A549 (cell line): ENCODE measurements around the gene FXYD7. TPM values are rescaled to one million over a fixed set of nuclear protein-coding genes. Genes with fewer than 3 reads are reported as not detected.

ENCODE experiments used
- ATAC-seq, 2 experiments: fragments of 200-7000 bp in 1 of 2; fragments of >200 bp in 1 of 2; cut with Nextera tagmentation in 1 of 2; cut with Tn5 transposase in 1 of 2; 3 replicates each; pipeline versions ENCODE4 v1.8.0 to v1.9.1; 2018 to 2020; ENCODE audit warnings: mild to moderate bottlenecking in 1 of 2, moderate library complexity in 1 of 2
- CTCF ChIA-PET: fragments of 300-600 bp; sonication (Branson Sonifier 250); formaldehyde crosslinking; extraction: SDS; loops from one replicate; lab custom pipeline; 2021; ENCODE audit warnings: antibody characterized with exemption, inconsistent platforms; lab: Yijun Ruan, JAX
- POLR2A ChIA-PET: fragments of 350-600 bp; formaldehyde crosslinking; extraction: SDS; loops from one replicate; lab custom pipeline; 2021; ENCODE audit warnings: antibody characterized with exemption, inconsistent platforms; lab: Yijun Ruan, JAX
- DNase-seq, 2 experiments: peaks; one replicate each; pipeline versions ENCODE4 v3.0.0 to v3.0.0-alpha.2; 2011 to 2016; ENCODE audit warnings: low read depth in 1 of 2, low spot score in 1 of 2
- FAIRE-seq: peaks from 2 replicates; lab custom pipeline; 2011; peaks lifted over from hg19 to GRCh38; lab: Jason Lieb, UNC
- H3K27ac ChIP-seq, 2 experiments: fragments of >200 bp; sonication (Bioruptor Twin); formaldehyde crosslinking; 3 replicates each; pipeline ENCODE4 v1.5.1; 2016 to 2017
- H3K4me1 ChIP-seq: fragments of >200 bp; sonication (Bioruptor Twin); formaldehyde crosslinking; 3 replicates; pipeline ENCODE4 v1.6.1; 2016
- H3K4me2 ChIP-seq: fragments of >200 bp; sonication (Bioruptor Twin); formaldehyde crosslinking; 3 replicates; pipeline ENCODE4 v1.6.1; 2016
- H3K4me3 ChIP-seq: fragments of >200 bp; sonication (Bioruptor Twin); formaldehyde crosslinking; 3 replicates; pipeline ENCODE4 v1.5.1; 2016
- H3K9me3 ChIP-seq: fragments of >200 bp; sonication (Bioruptor Twin); formaldehyde crosslinking; 3 replicates; pipeline ENCODE4 v1.6.1; 2016
- CBX8 ChIP-seq: fragments of 200-600 bp; sonication (generic); IDR thresholded peaks from 2 replicates; pipeline ENCODE4 v1.6.1; 2016
- CEBPB ChIP-seq, 2 experiments: fragments of >200 bp in 1 of 2; sonication (Bioruptor Twin) in 1 of 2; formaldehyde crosslinking in 1 of 2; IDR thresholded peaks; 2 replicates each; pipeline ENCODE4 v1.6.1; 2012 to 2016
- ESRRA ChIP-seq: fragments of 150-350 bp; IDR thresholded peaks from 2 replicates; pipeline ENCODE4 v1.6.1; 2014; ENCODE audit warnings: mild to moderate bottlenecking, low read length, borderline replicate concordance
- HOXA7 ChIP-seq: fragments of 250-450 bp; sonication (Bioruptor Pico); IDR thresholded peaks from 2 replicates; pipeline ENCODE4 v1.5.0; 2020; ENCODE audit warnings: mild to moderate bottlenecking, moderate library complexity
- JUN ChIP-seq, 2 experiments: fragments of >200 bp; sonication (Bioruptor Twin); formaldehyde crosslinking; IDR thresholded peaks; 2 replicates in 1 of 2; 3 replicates in 1 of 2; pipeline ENCODE4 v1.6.1; 2016 to 2017
- JUNB ChIP-seq: fragments of >200 bp; sonication (Bioruptor Twin); formaldehyde crosslinking; IDR thresholded peaks from 2 replicates; pipeline ENCODE4 v1.6.1; 2016
- KDM1A ChIP-seq: fragments of 200-600 bp; sonication (generic); IDR thresholded peaks from 2 replicates; pipeline ENCODE4 v1.6.1; 2016; ENCODE audit warnings: low read depth, mild to moderate bottlenecking
- NPAS2 ChIP-seq: fragments of 250-450 bp; sonication (Bioruptor Pico); IDR thresholded peaks from 2 replicates; pipeline ENCODE4 v1.8.0; 2022; ENCODE audit warnings: mild to moderate bottlenecking, moderate library complexity, borderline replicate concordance
- PHF8 ChIP-seq: fragments of 200-600 bp; sonication (generic); IDR thresholded peaks from 2 replicates; pipeline ENCODE4 v1.6.1; 2016; ENCODE audit warnings: low read depth, mild to moderate bottlenecking, antibody characterized with exemption, moderate library complexity, borderline replicate concordance
- POLR2A ChIP-seq: IDR thresholded peaks from 2 replicates; pipeline ENCODE4 v1.6.1; 2012; ENCODE audit warnings: mild to moderate bottlenecking, low read length
- POLR2AphosphoS2 ChIP-seq: conservative IDR thresholded peaks from 2 replicates; pipeline ENCODE4 v1.6.1; 2012; ENCODE audit warnings: low read length, improper control_type of control experiment, inconsistent platforms
- RAD21 ChIP-seq, 2 experiments: fragments of >200 bp in 1 of 2; sonication (Bioruptor Twin) in 1 of 2; formaldehyde crosslinking in 1 of 2; IDR thresholded peaks in 1 of 2; conservative IDR thresholded peaks in 1 of 2; 2 replicates in 1 of 2; 3 replicates in 1 of 2; pipeline ENCODE4 v1.6.1; 2012 to 2018; ENCODE audit warnings: inconsistent platforms in 1 of 2
- RNF2 ChIP-seq: fragments of 200-600 bp; sonication (generic); IDR thresholded peaks from 2 replicates; pipeline ENCODE4 v1.6.1; 2016; ENCODE audit warnings: low read depth, mild to moderate bottlenecking, antibody characterized with exemption, moderate library complexity, borderline replicate concordance
- SREBF2 ChIP-seq: fragments of 450-650 bp; IDR thresholded peaks from 2 replicates; pipeline ENCODE4 v1.6.1; 2014; ENCODE audit warnings: mild to moderate bottlenecking, moderate library complexity
- TFCP2L1 ChIP-seq: fragments of 250-450 bp; sonication (Bioruptor Pico); IDR thresholded peaks from 2 replicates; pipeline ENCODE4 v1.5.0; 2021; ENCODE audit warnings: mild to moderate bottlenecking
- ZNF302 ChIP-seq: fragments of 250-450 bp; sonication (Bioruptor Pico); IDR thresholded peaks from 2 replicates; pipeline ENCODE4 v1.9.0; 2021; ENCODE audit warnings: inconsistent platforms, mild to moderate bottlenecking, moderate library complexity
- WGBS: methylation state at CpG from one replicate; pipeline ENCODE4 v1.1.6; 2017; ENCODE audit errors: missing lambda C conversion rate; 5-methylcytosine and 5-hydroxymethylcytosine counted together
- polyA plus RNA-seq, 4 experiments: library from polyadenylated mRNA; depleted of rRNA in 3 of 4; stranded (reverse); fragments of >200 nt; fragmentation: RNase III in 1 of 4; extraction: RNeasy Plus Mini Kit Qiagen cat#74134 plus additional on column Dnase treatment in 1 of 4; gene quantifications; 2 replicates in 3 of 4; 3 replicates in 1 of 4; pipeline ENCODE4 v1.2.3, GENCODE V29; 2011 to 2017
- TF ChIP-seq, protein P1 (sequence below): fragments of >200 bp; sonication (Bioruptor Twin); formaldehyde crosslinking; IDR thresholded peaks from 2 replicates; pipeline ENCODE4 v1.6.1; 2016
- TF ChIP-seq, protein P2 (sequence below): fragments of 450-650 bp; IDR thresholded peaks from 2 replicates; pipeline ENCODE4 v1.6.1; 2014; ENCODE audit warnings: antibody characterized with exemption
- TF ChIP-seq, protein P3 (sequence below): fragments of 250-450 bp; sonication (Bioruptor Pico); IDR thresholded peaks from 2 replicates; pipeline ENCODE4 v1.5.0; 2021; ENCODE audit warnings: mild to moderate bottlenecking, moderate library complexity, borderline replicate concordance
- TF ChIP-seq, protein P4 (sequence below): IDR thresholded peaks from 2 replicates; pipeline ENCODE4 v1.6.1; 2012
- TF ChIP-seq, protein P5 (sequence below): IDR thresholded peaks from 2 replicates; pipeline ENCODE4 v1.6.1; 2012
- TF ChIP-seq, protein P6 (sequence below): fragments of >200 bp; sonication (Bioruptor Twin); formaldehyde crosslinking; IDR thresholded peaks from 3 replicates; pipeline ENCODE4 v1.5.1; 2016
- TF ChIP-seq, protein P7 (sequence below): fragments of 250-450 bp; sonication (Bioruptor Pico); IDR thresholded peaks from 2 replicates; pipeline ENCODE4 v1.5.0; 2020; ENCODE audit warnings: low read depth, mild to moderate bottlenecking, moderate library complexity

Gene FXYD7
- polyA plus RNA-seq, 2 of the 4 experiments (the other 2 are of a cell fraction) = not detected

DNA sequence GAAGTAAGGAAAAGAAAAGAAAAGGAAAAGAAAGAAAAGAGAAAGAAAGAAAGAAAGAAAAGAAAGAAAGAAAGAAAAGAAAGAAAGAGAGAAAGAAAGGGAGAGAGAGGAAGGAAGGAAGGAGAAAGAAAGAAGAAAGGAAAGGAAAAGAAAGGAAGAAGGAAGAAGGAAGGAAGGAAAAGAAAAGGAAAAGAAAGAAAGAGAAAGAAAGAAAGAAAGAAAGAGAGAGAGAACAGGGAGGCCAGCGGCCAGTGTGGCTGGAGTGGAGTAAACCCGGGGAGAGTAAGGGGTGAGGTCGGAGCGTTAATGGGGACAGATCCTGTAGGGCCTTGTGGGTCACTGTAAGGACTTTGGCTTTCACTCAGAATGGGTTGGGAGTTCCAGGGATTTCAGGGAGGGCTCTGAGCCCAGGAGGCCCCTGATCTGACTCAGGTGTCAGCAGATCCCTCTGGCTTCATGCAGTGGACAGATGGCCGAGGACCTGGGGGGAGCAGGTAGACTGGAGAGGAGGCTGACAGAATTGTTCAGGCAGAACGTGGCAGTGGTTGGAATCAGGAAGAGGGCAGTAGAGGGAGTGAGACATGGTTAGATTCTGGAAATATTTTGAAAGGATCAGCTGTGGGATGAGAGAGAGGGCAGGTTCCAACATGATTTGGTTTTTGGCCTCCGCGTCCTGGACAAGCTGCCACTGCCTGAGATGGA lies 47.2 kb upstream of the FXYD7 start:
- ATAC-seq = peak; percentile 33 to 39; a peak in 5 of 6 replicates
- 60% methylated on average over 8 of the region's 8 CpGs for WGBS
- H3K4me3 ChIP-seq = no peak overlapping the region
- POLR2A ChIA-PET = no interaction called here
- DNase-seq = no peak
- CTCF ChIA-PET = interaction anchor here (1.0 to 6.9 kb wide), 9 partner anchors 9 to 52 kb away, joined by 3 to 67 read pairs (median 4); partner anchors contain the start of genes FXYD3 and LGI4
- no peak overlapping the region for H3K27ac ChIP-seq
- FAIRE-seq = no peak
- no peak overlapping the region for H3K4me2 ChIP-seq
- TF ChIP-seq JUNB (no peak), KDM1A (no peak), RNF2 (no peak), CEBPB (IDR thresholded peaks at IDR 0.05) (no peak), SREBF2 (no peak)
- TF ChIP-seq, protein P1, sequence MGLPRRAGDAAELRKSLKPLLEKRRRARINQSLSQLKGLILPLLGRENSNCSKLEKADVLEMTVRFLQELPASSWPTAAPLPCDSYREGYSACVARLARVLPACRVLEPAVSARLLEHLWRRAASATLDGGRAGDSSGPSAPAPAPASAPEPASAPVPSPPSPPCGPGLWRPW = no peak
- TF ChIP-seq, protein P2, sequence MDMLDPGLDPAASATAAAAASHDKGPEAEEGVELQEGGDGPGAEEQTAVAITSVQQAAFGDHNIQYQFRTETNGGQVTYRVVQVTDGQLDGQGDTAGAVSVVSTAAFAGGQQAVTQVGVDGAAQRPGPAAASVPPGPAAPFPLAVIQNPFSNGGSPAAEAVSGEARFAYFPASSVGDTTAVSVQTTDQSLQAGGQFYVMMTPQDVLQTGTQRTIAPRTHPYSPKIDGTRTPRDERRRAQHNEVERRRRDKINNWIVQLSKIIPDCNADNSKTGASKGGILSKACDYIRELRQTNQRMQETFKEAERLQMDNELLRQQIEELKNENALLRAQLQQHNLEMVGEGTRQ = no peak
- H3K4me1 ChIP-seq = 0 out of 3 replicates have a peak, but pooled peaks cover under 1% of the 10 kb centered on the region
- no peaks in the 10 kb centered on the region for H3K9me3 ChIP-seq

DNA sequence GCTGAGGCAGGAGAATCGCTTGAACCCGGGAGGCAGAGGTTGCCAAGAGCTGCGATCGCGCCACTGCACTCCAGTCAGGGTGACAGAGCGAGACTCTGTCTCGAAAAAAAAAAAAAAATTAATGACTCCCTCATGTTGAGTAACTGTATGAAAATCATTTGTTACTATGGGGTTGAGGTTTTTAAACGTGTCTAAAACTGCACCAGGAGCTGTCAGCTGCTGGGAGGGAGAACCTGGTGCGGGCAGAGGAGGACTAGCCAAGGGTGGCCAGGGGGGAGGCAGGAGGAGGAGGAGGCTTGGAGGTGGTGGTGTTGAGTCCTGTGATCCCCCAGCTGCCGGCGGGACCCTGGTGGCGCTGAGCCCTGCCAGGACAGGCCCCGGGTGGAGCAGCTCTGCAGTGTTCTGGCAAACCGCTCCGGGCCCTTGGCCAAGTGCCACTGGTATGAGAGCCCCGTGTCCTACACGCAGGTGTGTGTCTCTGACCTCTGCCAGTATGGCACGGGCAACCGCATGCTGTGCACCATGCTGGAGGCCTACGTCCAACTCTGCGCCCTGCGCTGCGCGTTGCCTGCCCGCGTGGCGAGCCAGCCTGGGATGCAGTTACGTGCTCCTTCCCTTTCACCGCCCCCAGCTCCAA lies 44.5 kb upstream of the FXYD7 start:
- Histone ChIP-seq H3K4me3 (no peak overlapping the region), H3K4me1 (no peaks in the 10 kb centered on the region), H3K27ac (no peak overlapping the region), H3K4me2 (no peak overlapping the region), H3K9me3 (no peaks in the 10 kb centered on the region)
- ChIA-PET POLR2A (interaction anchor here (1.6 kb wide), 1 partner anchor 26 kb away, joined by 5 read pairs; no protein-coding TSS in a partner anchor), CTCF (interaction anchor here (0.5 to 6.9 kb wide), 21 partner anchors 7 to 599 kb away, joined by 3 to 67 read pairs (median 4); partner anchors contain the start of genes FXYD3 and LGI4)
- peak; percentile 22 to 37; a peak in 4 of 6 replicates for ATAC-seq
- TF ChIP-seq, protein P3, sequence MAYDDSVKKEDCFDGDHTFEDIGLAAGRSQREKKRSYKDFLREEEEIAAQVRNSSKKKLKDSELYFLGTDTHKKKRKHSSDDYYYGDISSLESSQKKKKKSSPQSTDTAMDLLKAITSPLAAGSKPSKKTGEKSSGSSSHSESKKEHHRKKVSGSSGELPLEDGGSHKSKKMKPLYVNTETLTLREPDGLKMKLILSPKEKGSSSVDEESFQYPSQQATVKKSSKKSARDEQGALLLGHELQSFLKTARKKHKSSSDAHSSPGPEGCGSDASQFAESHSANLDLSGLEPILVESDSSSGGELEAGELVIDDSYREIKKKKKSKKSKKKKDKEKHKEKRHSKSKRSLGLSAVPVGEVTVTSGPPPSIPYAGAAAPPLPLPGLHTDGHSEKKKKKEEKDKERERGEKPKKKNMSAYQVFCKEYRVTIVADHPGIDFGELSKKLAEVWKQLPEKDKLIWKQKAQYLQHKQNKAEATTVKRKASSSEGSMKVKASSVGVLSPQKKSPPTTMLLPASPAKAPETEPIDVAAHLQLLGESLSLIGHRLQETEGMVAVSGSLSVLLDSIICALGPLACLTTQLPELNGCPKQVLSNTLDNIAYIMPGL (CRISPR knock-in tag) = no peak
- no peak for TF ChIP-seq RAD21 (conservative IDR thresholded peaks at IDR 0.05 in 1 of 2, IDR thresholded peaks at IDR 0.05 in 1 of 2)
- TF ChIP-seq NPAS2 (CRISPR knock-in tag) = no peak
- TF ChIP-seq ESRRA = no peak
- TF ChIP-seq, protein P4, sequence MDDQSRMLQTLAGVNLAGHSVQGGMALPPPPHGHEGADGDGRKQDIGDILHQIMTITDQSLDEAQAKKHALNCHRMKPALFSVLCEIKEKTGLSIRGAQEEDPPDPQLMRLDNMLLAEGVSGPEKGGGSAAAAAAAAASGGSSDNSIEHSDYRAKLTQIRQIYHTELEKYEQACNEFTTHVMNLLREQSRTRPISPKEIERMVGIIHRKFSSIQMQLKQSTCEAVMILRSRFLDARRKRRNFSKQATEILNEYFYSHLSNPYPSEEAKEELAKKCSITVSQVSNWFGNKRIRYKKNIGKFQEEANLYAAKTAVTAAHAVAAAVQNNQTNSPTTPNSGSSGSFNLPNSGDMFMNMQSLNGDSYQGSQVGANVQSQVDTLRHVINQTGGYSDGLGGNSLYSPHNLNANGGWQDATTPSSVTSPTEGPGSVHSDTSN = no peak
- TF ChIP-seq, protein P5, sequence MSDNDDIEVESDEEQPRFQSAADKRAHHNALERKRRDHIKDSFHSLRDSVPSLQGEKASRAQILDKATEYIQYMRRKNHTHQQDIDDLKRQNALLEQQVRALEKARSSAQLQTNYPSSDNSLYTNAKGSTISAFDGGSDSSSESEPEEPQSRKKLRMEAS = no peak
- TF ChIP-seq, protein P6, sequence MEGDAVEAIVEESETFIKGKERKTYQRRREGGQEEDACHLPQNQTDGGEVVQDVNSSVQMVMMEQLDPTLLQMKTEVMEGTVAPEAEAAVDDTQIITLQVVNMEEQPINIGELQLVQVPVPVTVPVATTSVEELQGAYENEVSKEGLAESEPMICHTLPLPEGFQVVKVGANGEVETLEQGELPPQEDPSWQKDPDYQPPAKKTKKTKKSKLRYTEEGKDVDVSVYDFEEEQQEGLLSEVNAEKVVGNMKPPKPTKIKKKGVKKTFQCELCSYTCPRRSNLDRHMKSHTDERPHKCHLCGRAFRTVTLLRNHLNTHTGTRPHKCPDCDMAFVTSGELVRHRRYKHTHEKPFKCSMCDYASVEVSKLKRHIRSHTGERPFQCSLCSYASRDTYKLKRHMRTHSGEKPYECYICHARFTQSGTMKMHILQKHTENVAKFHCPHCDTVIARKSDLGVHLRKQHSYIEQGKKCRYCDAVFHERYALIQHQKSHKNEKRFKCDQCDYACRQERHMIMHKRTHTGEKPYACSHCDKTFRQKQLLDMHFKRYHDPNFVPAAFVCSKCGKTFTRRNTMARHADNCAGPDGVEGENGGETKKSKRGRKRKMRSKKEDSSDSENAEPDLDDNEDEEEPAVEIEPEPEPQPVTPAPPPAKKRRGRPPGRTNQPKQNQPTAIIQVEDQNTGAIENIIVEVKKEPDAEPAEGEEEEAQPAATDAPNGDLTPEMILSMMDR = no peak
- no peak for TF ChIP-seq TFCP2L1
- no peak for TF ChIP-seq PHF8
- no peak for TF ChIP-seq CBX8
- TF ChIP-seq RNF2 = no peak
- no peak for TF ChIP-seq POLR2A
- TF ChIP-seq, protein P7, sequence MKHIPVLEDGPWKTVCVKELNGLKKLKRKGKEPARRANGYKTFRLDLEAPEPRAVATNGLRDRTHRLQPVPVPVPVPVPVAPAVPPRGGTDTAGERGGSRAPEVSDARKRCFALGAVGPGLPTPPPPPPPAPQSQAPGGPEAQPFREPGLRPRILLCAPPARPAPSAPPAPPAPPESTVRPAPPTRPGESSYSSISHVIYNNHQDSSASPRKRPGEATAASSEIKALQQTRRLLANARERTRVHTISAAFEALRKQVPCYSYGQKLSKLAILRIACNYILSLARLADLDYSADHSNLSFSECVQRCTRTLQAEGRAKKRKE = no peak
- TF ChIP-seq JUN (IDR thresholded peaks at IDR 0.05) = no peak
- no peak for TF ChIP-seq ZNF302 (CRISPR knock-in tag)
- no peak for TF ChIP-seq POLR2AphosphoS2
- no peak for TF ChIP-seq HOXA7 (CRISPR knock-in tag)
- FAIRE-seq = no peak
- WGBS = 77% methylated on average over 29 of the region's 29 CpGs
- DNase-seq = no peak
